OCI-LY3 (cell line): ENCODE measurements around the gene MYL4.

Source experiments
- H2AFZ ChIP-seq: fragments of 200-600, 300-600 bp; shearing (Covaris generic); 2 replicates; pipeline ENCODE4 v1.6.0; 2014; ENCODE audit warnings: antibody characterized with exemption, low read depth, low read length
- H3K27ac ChIP-seq: fragments of 200-600, 300-600 bp; sonication (generic); 2 replicates; pipeline ENCODE4 v1.5.1; 2014; ENCODE audit warnings: mild to moderate bottlenecking, low read length, moderate library complexity, mixed read lengths
- H3K27me3 ChIP-seq: fragments of 200-600, 300-600 bp; sonication (generic); 2 replicates; pipeline ENCODE4 v1.6.1; 2014; ENCODE audit warnings: low read depth, low read length, mixed read lengths
- H3K36me3 ChIP-seq: fragments of 200-600, 300-600 bp; sonication (generic); replicated peaks from 2 replicates; pipeline ENCODE3; 2014; ENCODE audit warnings: low read depth, low read length, mixed read lengths
- H3K4me1 ChIP-seq: fragments of 300-600, 200-600 bp; sonication (generic); 2 replicates; pipeline ENCODE4 v1.6.1; 2014; ENCODE audit warnings: low read length, mixed read lengths
- H3K4me2 ChIP-seq: fragments of 200-600, 300-600 bp; sonication (generic); 2 replicates; pipeline ENCODE4 v1.6.1; 2014; ENCODE audit warnings: low read length, mixed read lengths
- H3K4me3 ChIP-seq: fragments of 300-600, 200-600 bp; sonication (generic); 2 replicates; pipeline ENCODE4 v1.5.1; 2014; ENCODE audit warnings: antibody characterized with exemption, mild to moderate bottlenecking, low read length, moderate library complexity
- H3K79me2 ChIP-seq: fragments of 300-600, 200-600 bp; shearing (Covaris generic); 2 replicates; pipeline ENCODE4 v1.6.1; 2014; ENCODE audit warnings: mild to moderate bottlenecking, low read length, mixed read lengths
- H3K9ac ChIP-seq: fragments of 300-600, 200-600 bp; shearing (Covaris generic); 2 replicates; pipeline ENCODE4 v1.6.0; 2014; ENCODE audit warnings: mild to moderate bottlenecking, low read length, moderate library complexity
- H3K9me3 ChIP-seq: fragments of 200-600, 300-600 bp; shearing (Covaris generic); 2 replicates; pipeline ENCODE4 v1.6.1; 2014; ENCODE audit warnings: low read length, mixed read lengths; ENCODE audit not compliant: insufficient read depth
- H4K20me1 ChIP-seq: fragments of 200-600, 300-600 bp; sonication (generic); 2 replicates; pipeline ENCODE4 v1.6.1; 2016; ENCODE audit warnings: low read length, mixed read lengths; ENCODE audit not compliant: insufficient read depth
- CTCF ChIP-seq: fragments of 200-600, 300-600 bp; sonication (generic); IDR thresholded peaks from 2 replicates; pipeline ENCODE4 v1.5.1; 2014; ENCODE audit warnings: antibody characterized with exemption, low read length, low read depth
- EZH2phosphoT487 ChIP-seq: fragments of 200-600 bp; shearing (Covaris generic); IDR thresholded peaks from 2 replicates; pipeline ENCODE4 v1.6.1; 2018; ENCODE audit warnings: antibody characterized with exemption, mixed run types, low read depth

MYL4 gene

GRCh38 chr17:47262586-47262985 is 53.4 kb downstream of the MYL4 start:
- no peaks in the 10 kb centered on the region for H4K20me1 ChIP-seq
- peaks cover 5% of the 10 kb centered on the region; the same call in 1 of the 2 replicates for H3K4me1 ChIP-seq
- peaks cover 7% of the 10 kb centered on the region; the same call in 1 of the 2 replicates for H3K27me3 ChIP-seq
- no peaks in the 10 kb centered on the region for H3K9me3 ChIP-seq
- no peak overlapping the region for H3K4me3 ChIP-seq
- no peak overlapping the region for H2AFZ ChIP-seq
- no peaks in the 10 kb centered on the region for H3K36me3 ChIP-seq
- H3K9ac ChIP-seq, result no peak overlapping the region
- TF ChIP-seq EZH2phosphoT487, result no peak
- TF ChIP-seq CTCF, result no peak
- H3K4me2 ChIP-seq, result no peak overlapping the region
- H3K79me2 ChIP-seq, result no peaks in the 10 kb centered on the region
- H3K27ac ChIP-seq, result no peak overlapping the region

- Histone ChIP-seq H3K9ac (no peak overlapping the region), H4K20me1 (no peaks in the 10 kb centered on the region), H3K4me2 (no peak overlapping the region), H3K27ac (no peak overlapping the region), H3K4me3 (no peak overlapping the region), H3K79me2 (no peaks in the 10 kb centered on the region), H3K27me3 (no peaks in the 10 kb centered on the region), H3K4me1 (peaks cover 5% of the 10 kb centered on the region; the same call in 1 of the 2 replicates), H3K36me3 (no peaks in the 10 kb centered on the region), H3K9me3 (no peaks in the 10 kb centered on the region), H2AFZ (no peak overlapping the region)
- TF ChIP-seq CTCF (no peak), EZH2phosphoT487 (no peak)
Measured at GRCh38 chr17:47264166-47264565, 55.0 kb downstream of the MYL4 start.

GRCh38 chr17:47265983-47266541 is 56.9 kb downstream of the MYL4 start:
- TF ChIP-seq CTCF (no peak), EZH2phosphoT487 (no peak)
- no peaks in the 10 kb centered on the region for H4K20me1 ChIP-seq
- no peak overlapping the region for H3K9ac ChIP-seq
- no peaks in the 10 kb centered on the region for H3K79me2 ChIP-seq
- no peak overlapping the region for H3K4me3 ChIP-seq
- no peak overlapping the region for H3K27ac ChIP-seq
- H3K4me1 ChIP-seq, result peaks cover 12% of the 10 kb centered on the region
- H3K36me3 ChIP-seq, result no peaks in the 10 kb centered on the region
- H3K27me3 ChIP-seq, result no peaks in the 10 kb centered on the region
- H3K4me2 ChIP-seq, result no peak overlapping the region
- no peaks in the 10 kb centered on the region for H3K9me3 ChIP-seq
- H2AFZ ChIP-seq, result no peak overlapping the region

GRCh38 chr17:47266782-47267181 is 57.6 kb downstream of the MYL4 start:
- H3K9ac ChIP-seq, result no peak overlapping the region
- TF ChIP-seq CTCF, result no peak
- TF ChIP-seq EZH2phosphoT487, result no peak
- no peak overlapping the region for H3K27ac ChIP-seq
- no peak overlapping the region for H3K4me2 ChIP-seq
- H3K79me2 ChIP-seq, result no peaks in the 10 kb centered on the region
- no peak overlapping the region for H2AFZ ChIP-seq
- H3K27me3 ChIP-seq, result no peaks in the 10 kb centered on the region
- H3K36me3 ChIP-seq, result no peaks in the 10 kb centered on the region
- no peaks in the 10 kb centered on the region for H3K9me3 ChIP-seq
- peaks cover 17% of the 10 kb centered on the region for H3K4me1 ChIP-seq
- no peaks in the 10 kb centered on the region for H4K20me1 ChIP-seq
- no peak overlapping the region for H3K4me3 ChIP-seq
